ENCODE measurements around the gene GALNS.

DNA sequence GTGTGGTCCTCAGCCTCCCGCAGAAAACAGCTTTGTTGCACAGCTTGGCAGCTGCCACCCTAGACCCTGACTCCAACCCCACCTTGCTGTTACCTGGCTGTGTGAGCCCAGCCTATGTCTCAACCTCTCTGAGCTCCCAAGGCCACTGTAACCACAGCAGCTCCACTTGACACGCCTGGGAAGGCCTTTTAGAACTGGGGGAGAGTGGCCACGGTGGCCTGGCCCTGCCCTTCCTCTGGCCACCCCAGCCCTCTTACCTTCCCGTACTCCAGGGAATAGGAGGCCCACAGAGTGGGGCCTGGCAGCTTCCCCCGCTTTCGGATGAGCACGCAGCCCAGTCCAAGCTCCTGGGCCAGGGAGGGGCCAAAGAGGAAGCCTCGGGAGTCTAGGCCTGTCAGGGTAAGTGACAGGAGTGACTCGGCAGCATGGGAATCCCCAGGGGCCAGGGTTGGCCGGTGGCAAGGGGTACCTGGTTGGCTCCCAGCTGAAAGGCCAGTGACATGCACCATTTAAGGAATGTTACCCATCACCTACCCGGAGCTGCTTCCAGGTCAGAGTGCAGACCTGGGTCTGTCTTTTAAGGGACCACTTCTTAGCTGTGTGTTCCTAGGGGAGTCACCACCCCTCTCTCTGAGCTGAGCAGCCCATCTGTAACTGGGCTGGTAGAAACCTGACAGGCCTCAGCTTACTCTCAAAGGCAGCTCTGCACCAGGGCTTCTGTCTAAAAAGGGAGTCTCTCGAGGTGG, 46.4 kb downstream of the GALNS start:
- TF ChIP-seq, protein P1, sequence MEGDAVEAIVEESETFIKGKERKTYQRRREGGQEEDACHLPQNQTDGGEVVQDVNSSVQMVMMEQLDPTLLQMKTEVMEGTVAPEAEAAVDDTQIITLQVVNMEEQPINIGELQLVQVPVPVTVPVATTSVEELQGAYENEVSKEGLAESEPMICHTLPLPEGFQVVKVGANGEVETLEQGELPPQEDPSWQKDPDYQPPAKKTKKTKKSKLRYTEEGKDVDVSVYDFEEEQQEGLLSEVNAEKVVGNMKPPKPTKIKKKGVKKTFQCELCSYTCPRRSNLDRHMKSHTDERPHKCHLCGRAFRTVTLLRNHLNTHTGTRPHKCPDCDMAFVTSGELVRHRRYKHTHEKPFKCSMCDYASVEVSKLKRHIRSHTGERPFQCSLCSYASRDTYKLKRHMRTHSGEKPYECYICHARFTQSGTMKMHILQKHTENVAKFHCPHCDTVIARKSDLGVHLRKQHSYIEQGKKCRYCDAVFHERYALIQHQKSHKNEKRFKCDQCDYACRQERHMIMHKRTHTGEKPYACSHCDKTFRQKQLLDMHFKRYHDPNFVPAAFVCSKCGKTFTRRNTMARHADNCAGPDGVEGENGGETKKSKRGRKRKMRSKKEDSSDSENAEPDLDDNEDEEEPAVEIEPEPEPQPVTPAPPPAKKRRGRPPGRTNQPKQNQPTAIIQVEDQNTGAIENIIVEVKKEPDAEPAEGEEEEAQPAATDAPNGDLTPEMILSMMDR (IDR thresholded peaks at IDR 0.05) = no peak
- no peak for TF ChIP-seq POLR2A (IDR thresholded peaks at IDR 0.05)
